Effector memory CD8-positive, alpha-beta T cell (primary cell): ENCODE results near the gene CLCN3.
"Not testable (repeated sequence)": the region's sequence is repeated elsewhere in the genome, so short reads cannot be mapped to it uniquely, and the experiment has no call there.

Experiments
- ATAC-seq: fragments of 150-1000 bp; cut with Tn5 transposase; replicated peaks from 2 replicates; pipeline ENCODE4 v1.10.0; 2021; ENCODE audit warnings: mild to moderate bottlenecking, moderate library complexity
- DNase-seq, 3 experiments: peaks; one replicate each; pipeline ENCODE4 v3.0.0; 2021
- H3K27ac Mint-ChIP-seq, 2 donors: one replicate each; pipeline ENCODE4 v1.8.0; 2022; ENCODE audit warnings: mild to moderate bottlenecking in 2 of 2, mixed read lengths in 2 of 2, moderate library complexity in 2 of 2
- H3K27me3 Mint-ChIP-seq, 2 donors: one replicate each; pipeline ENCODE4 v1.8.0; 2022; ENCODE audit warnings: mixed read lengths in 2 of 2
- H3K36me3 Mint-ChIP-seq: one replicate; pipeline ENCODE4 v1.8.0; 2022; ENCODE audit warnings: mild to moderate bottlenecking, moderate library complexity, mixed read lengths; ENCODE audit not compliant: insufficient read depth
- H3K4me1 Mint-ChIP-seq, 2 donors: one replicate each; pipeline ENCODE4 v1.8.0; 2022; ENCODE audit warnings: low read depth in 2 of 2, mixed read lengths in 2 of 2
- H3K4me3 Mint-ChIP-seq, 2 donors: one replicate each; pipeline ENCODE4 v1.8.0; 2022; ENCODE audit warnings: mild to moderate bottlenecking in 2 of 2, mixed read lengths in 2 of 2, moderate library complexity in 2 of 2
- H3K9me3 Mint-ChIP-seq, 2 donors: one replicate each; pipeline ENCODE4 v1.8.0; 2022; ENCODE audit warnings: mixed read lengths in 2 of 2
- total RNA-seq, 9 experiments: gene quantifications; one replicate each; lab custom pipeline; 2026; lab: John Stamatoyannopoulos, UW

CLCN3 gene
- total RNA-seq: 35.0 to 191 (median 72.9) reads per million in 9 experiments

DNA sequence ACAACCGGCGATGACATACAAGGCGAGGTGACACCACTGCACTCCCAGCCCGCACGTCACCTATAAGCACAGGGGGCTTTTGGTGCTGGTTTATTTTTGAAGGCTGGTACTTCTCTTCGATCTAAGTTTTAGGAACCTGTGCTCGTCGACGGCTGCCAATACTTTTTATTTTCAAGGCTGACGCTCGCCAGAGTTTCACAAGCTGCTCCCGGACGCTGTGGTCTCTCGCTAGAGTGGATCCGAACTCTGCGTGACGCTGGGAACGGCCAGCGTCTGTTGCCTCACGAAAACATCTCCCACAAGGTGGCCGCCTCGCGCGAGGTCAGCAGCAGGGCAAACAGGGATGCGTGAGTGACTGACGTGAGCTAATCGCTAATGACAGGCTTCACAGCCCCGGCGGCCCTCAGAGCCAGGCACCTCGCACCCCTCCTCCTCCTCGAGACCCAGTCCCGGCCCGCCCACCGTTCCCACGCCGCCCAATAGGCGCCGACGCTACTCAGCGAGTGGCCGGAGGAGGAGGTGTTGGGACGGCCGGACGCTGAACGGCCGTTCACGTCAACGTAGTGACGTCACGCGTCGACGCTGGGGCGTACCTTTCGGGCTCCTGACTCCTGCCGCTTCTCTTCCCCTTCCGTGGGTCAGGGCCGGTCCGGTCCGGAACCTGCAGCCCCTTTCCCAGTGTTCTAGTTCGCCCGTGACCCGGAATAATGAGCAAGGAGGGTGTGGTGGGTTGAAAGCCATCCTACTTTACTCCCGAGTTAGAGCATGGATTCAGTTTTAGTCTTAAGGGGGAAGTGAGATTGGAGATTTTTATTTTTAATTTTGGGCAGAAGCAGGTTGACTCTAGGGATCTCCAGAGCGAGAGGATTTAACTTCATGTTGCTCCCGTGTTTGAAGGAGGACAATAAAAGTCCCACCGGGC is at the start of gene CLCN3:
Gene CLCN3 (plus strand): TSS at position 621 of the 922 bp plus-strand sequence. CDS start 15,351 bp downstream, outside the sequence.
- peak; percentile 75 for ATAC-seq
- Mint-ChIP-seq H3K4me3 (peak within 1 kb of the TSS; percentile 96 to 97), H3K27ac (peak within 1 kb of the TSS; percentile 99), H3K9me3 (no peaks in the 10 kb centered on the region), H3K4me1 (peaks cover 35 to 40% of the 10 kb centered on the region in 2 donors), H3K27me3 (no peaks in the 10 kb centered on the region), H3K36me3 (peaks cover 32% of the 10 kb centered on the region)
- DNase-seq: peak; percentile 86 to 89 (median 88)

DNA sequence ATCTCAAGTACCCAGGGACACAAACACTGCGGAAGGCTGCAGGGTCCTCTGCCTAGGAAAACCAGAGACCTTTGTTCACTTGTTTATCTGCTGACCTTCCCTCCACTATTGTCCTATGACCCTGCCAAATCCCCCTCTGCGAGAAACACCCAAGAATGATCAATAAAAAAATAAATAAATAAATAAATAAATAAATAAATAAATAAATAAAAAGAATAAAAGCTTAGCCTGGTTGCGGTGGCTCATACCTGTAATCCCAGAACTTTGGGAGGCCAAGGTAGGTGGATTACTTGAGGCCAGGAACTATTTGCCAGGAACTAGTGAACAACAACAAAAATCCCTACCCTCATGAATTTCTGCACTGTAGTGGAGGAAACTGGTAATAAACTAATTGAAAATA is 49.4 kb upstream of the CLCN3 start:
- not testable (repeated sequence) for ATAC-seq, H3K9me3 Mint-ChIP-seq, H3K4me3 Mint-ChIP-seq, H3K27ac Mint-ChIP-seq, H3K36me3 Mint-ChIP-seq, DNase-seq, H3K27me3 Mint-ChIP-seq
- H3K4me1 Mint-ChIP-seq: peaks cover 7 to 16% of the 10 kb centered on the region in 2 donors

DNA sequence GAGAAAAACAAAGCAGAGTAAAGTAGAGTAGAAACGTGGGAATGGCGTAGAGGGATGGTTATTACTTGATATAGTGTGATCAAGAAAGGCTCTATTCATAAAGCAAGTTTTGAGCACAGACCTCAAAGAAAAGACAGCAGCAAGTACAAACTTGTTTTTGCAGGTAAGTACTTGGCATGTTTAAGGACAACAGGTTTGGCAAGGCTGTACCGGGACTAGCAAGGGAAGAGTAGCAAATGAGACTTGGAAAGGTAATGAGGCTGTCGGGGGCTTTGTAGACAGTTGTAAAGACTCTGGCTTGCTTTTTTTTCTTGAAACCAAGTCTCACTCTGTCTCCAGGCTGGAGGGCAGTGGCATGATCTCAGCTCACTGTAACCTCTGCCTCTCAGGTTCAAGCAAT is 48.9 kb upstream of the CLCN3 start:
- no peak for ATAC-seq
- Mint-ChIP-seq H3K36me3 (peaks cover 7% of the 10 kb centered on the region), H3K27me3 (no peaks in the 10 kb centered on the region), H3K27ac (no peak overlapping the region), H3K4me3 (no peak overlapping the region), H3K9me3 (no peaks in the 10 kb centered on the region), H3K4me1 (peaks cover 5 to 15% of the 10 kb centered on the region in 2 donors)
- no peak for DNase-seq

DNA sequence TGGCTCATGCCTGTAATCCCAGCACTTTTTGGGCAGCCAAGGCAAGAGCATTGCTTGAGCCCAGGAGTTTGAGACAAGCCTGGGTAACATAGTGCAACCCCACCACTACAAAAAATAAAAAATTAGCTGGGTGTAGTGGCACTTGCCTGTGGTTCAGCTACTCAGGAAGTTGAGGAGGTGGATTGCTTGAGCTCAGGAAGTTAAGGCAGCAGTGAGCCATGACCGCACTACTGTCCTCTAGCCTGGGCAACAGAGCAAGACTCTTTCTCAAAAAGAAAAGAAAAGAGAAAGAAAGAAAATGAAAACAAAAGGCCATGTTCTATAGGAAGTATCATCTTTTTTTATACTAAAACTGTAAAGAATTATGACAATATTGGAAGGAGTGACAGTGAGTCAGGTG is 46.5 kb upstream of the CLCN3 start:
- Mint-ChIP-seq H3K36me3 (peaks cover 6% of the 10 kb centered on the region), H3K27ac (peak overlapping the region in 1 of 2 donors; percentile 60), H3K4me3 (no peak overlapping the region), H3K27me3 (no peaks in the 10 kb centered on the region), H3K4me1 (peaks cover 3 to 13% of the 10 kb centered on the region in 2 donors), H3K9me3 (no peaks in the 10 kb centered on the region)
- DNase-seq: no peak
- ATAC-seq: no peak

DNA sequence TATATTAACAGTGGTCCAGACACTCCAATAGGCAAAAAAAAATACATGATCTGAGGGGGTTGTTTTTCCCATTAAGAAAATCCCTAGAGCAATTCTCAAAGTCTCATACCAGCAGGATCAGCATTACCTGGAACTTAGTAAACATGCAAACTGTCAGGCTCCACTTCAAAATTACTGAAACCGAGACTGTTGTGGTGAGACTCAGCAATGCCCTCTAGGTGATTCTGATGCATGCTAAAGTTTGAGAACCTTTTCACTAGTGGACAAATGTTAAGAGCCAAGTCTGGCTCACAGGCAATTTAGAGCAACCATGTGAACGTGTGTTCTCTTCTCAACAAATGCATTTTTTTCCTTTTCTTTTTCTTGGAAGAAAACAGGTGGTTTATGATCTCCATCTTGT is 38.2 kb upstream of the CLCN3 start:
- DNase-seq: no peak
- H3K27me3 Mint-ChIP-seq: no peaks in the 10 kb centered on the region
- peaks cover 29% of the 10 kb centered on the region for H3K36me3 Mint-ChIP-seq
- H3K4me3 Mint-ChIP-seq: no peak overlapping the region
- no peak overlapping the region for H3K27ac Mint-ChIP-seq
- ATAC-seq: no peak
- no peaks in the 10 kb centered on the region for H3K9me3 Mint-ChIP-seq
- H3K4me1 Mint-ChIP-seq: no peaks in the 10 kb centered on the region

DNA sequence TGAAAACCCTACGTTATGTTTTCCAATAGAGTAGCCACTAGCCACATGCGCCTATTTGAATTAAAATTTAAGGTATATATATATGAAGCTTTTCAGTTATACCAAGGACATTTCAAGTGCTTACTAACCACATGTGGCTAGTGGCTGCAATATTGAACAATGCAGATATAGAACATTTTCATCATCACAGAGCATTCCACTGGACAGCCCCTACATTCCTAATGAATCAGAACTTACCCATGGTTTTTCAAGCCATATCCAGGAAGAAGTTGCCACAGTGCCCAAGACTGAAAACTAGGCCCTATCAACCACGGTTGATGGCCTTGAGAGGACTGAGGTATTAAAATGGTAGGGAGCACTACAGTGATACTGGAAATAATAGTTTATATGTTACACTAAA is 37.7 kb upstream of the CLCN3 start:
- Mint-ChIP-seq H3K27me3 (no peaks in the 10 kb centered on the region), H3K9me3 (no peaks in the 10 kb centered on the region), H3K4me3 (no peak overlapping the region), H3K36me3 (peaks cover 29% of the 10 kb centered on the region), H3K4me1 (no peaks in the 10 kb centered on the region), H3K27ac (no peak overlapping the region)
- ATAC-seq (no peak), DNase-seq (no peak)

DNA sequence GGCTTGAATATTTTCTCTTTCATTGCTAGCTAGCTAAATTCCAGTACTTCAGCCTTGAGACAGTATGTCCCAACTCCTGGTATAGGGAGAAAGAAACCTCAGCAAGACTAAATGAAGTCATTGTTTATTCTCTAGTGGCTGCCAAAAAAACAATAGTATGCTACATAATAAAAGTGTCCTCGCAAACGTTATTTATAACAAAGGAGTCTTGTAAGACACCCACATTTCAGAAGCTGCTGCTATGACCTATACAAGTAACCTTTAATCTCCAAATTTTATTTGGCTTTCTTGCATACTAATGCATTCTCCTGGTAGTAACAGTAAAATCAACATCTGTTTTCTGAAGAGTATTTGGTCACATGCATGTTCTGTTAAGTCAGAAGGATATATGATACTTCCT is 36.8 kb upstream of the CLCN3 start:
- no peaks in the 10 kb centered on the region for H3K4me1 Mint-ChIP-seq
- no peak overlapping the region for H3K4me3 Mint-ChIP-seq
- no peaks in the 10 kb centered on the region for H3K9me3 Mint-ChIP-seq
- no peak overlapping the region for H3K27ac Mint-ChIP-seq
- DNase-seq (no peak), ATAC-seq (no peak)
- no peaks in the 10 kb centered on the region for H3K27me3 Mint-ChIP-seq
- H3K36me3 Mint-ChIP-seq: peaks cover 29% of the 10 kb centered on the region

DNA sequence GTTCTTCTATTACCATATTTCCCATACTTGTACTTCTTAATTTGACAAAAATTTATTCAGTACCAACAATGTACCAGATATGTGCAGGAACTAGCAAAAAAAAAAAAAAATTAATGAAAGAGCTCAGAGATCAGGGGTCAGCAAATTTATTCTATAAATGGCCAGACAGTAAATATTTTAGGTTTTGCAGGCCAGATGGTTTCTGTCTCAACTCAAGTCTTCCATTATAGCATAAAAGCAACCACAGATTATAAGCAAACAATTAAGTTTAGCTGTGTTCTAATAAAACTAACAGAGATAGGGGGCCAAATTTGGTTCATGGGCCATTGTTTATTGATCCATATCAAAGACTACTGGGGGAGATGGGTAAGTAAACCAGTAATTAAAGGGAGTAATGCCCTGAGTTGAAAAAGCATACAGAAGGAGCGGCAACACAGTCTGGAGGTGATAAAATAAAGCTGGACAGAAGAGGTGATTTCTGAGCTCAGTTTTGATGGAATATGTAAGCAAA is 27.3 kb upstream of the CLCN3 start:
- Mint-ChIP-seq H3K4me1 (no peaks in the 10 kb centered on the region), H3K36me3 (peaks cover 40% of the 10 kb centered on the region), H3K9me3 (no peaks in the 10 kb centered on the region), H3K27ac (peak overlapping the region in 1 of 2 donors; percentile 21), H3K4me3 (no peak overlapping the region), H3K27me3 (no peaks in the 10 kb centered on the region)
- DNase-seq (no peak), ATAC-seq (no peak)

DNA sequence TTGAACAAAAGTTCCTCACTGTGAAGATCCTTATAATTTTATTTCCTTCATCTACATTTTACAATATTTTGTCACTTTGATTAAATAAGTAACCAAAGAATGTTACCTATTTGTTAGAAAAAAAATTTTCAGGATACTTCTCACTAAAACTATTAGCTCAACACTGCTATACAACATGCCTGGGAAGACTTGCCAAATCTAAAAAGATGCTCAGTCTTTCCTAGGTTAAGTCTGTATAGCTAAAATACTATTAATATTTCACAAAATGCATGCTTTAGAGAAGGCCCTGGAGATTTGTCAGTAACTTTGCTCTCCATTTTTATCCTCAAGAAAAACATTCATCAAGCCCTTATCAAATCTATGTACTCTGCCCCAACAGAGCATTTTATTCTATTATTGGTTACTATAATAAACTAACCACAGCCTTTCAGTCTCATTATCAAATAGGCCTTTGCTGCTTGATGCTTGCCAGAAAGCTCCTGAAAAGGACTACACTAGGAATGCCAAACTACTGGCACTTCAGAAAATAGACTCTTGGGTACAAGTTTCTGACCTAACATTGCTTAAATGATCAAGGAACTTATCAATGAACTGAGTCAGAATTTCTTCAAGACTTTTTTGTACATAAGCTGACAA is 25.7 kb upstream of the CLCN3 start:
- no peak overlapping the region for H3K27ac Mint-ChIP-seq
- no peaks in the 10 kb centered on the region for H3K27me3 Mint-ChIP-seq
- ATAC-seq (no peak), DNase-seq (no peak)
- no peaks in the 10 kb centered on the region for H3K9me3 Mint-ChIP-seq
- peaks cover 33% of the 10 kb centered on the region for H3K36me3 Mint-ChIP-seq
- no peak overlapping the region for H3K4me3 Mint-ChIP-seq
- no peaks in the 10 kb centered on the region for H3K4me1 Mint-ChIP-seq

DNA sequence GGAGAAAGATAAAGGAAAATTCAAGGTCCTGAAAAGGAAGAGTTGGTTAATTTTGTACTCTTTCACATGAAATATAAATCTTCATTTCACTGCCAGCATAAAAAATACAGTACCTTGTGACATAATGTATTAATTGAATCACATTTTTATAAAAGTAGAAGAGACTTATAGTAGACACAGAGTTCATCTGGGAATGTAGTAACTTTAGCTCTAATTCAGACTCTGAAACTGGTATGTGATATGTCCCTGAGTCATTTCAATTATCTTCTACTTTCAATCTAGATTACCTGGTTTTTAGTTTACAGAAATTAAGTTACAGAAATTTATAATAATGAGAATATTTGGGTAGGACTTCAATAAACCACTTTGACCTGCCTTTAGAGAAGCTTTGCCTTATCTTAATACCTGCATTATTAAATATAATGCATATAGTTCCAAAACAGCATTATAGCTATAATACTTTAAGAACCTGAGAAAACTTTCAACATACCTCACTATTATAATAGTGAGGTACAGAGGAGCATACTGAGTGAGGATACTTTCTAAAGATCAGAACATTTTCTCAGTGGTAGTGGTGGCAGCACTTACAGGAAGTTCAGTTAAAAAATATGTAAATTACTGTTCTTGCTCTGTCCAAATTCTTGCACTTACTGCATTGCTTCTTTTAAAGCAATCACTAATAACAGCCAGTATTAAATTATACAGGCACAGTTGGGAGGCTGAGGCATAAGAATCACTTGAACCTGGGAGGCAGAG is 19.2 kb upstream of the CLCN3 start:
- Mint-ChIP-seq H3K9me3 (no peaks in the 10 kb centered on the region), H3K27ac (no peak overlapping the region), H3K27me3 (no peaks in the 10 kb centered on the region), H3K4me1 (peaks cover 4 to 7% of the 10 kb centered on the region in 2 donors), H3K36me3 (peaks cover 17% of the 10 kb centered on the region), H3K4me3 (no peak overlapping the region)
- ATAC-seq (no peak), DNase-seq (no peak)

DNA sequence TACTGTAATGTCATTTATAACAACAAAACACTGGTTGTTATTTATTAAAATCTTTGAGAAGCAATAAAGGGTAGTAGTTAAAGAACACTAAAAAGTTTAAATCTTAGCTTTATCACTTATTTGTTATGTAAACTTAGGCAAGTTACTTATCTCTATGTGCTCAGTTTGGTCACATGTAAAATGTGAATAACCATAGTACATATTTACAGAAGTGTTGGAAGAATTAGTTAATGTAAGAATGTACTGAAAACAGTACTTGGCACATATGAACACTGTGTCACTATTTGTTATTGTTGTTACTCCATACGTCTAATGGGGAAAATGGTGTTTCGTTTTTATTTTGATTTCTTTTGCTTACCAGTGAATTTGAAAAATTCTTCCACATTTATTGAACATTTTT is 17.1 kb upstream of the CLCN3 start:
- Mint-ChIP-seq H3K4me3 (no peak overlapping the region), H3K27me3 (no peaks in the 10 kb centered on the region), H3K4me1 (peaks cover 12 to 18% of the 10 kb centered on the region in 2 donors), H3K36me3 (peaks cover 12% of the 10 kb centered on the region), H3K9me3 (no peaks in the 10 kb centered on the region), H3K27ac (no peak overlapping the region)
- DNase-seq (no peak), ATAC-seq (no peak)

DNA sequence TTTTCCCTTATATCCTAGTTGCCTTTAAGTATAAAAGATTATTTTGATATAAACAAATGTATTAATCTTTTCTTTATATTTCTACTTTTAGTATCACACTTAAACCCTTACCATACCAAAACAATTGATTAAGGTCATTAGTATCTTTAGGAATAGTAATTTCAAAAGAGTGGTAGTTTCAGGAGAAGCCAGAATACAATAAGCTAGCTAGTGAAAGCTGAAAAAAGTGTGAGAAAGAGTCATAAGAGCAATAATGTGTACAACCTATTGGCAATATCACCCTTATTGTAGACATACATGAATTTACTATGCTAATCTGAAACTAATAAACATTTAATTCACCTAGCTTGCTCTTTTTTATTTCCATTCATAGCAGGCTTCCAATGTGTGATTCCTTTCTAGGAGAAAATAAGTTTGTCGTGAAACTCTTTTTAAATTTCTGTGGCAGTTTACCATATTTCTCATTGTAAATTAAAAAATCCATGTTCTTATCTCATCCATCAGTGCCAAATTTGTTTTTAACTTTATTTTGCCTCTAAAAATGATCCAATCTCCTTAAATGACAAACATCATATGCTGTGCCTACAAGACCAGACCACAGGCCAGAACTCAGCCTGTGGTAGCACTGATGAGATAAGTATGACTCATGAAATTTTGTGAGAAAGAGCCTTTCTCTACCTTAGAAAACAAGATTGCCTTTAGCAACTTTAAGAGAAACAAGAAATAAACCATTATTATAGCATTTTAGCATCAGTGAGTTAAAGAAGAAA is 16.1 kb upstream of the CLCN3 start:
- DNase-seq: no peak

More for the DNA sequence above, 16.1 kb upstream of the CLCN3 start:
- ATAC-seq: peak; percentile 29
- no peaks in the 10 kb centered on the region for H3K9me3 Mint-ChIP-seq
- peak overlapping the region in 1 of 2 donors; percentile 33 for H3K27ac Mint-ChIP-seq
- peaks cover 12 to 18% of the 10 kb centered on the region in 2 donors for H3K4me1 Mint-ChIP-seq
- no peaks in the 10 kb centered on the region for H3K27me3 Mint-ChIP-seq
- H3K36me3 Mint-ChIP-seq: peaks cover 12% of the 10 kb centered on the region
- no peak overlapping the region for H3K4me3 Mint-ChIP-seq
